OCI-LY1 (cell line): ENCODE measurements around the gene USP16.

Experiments used
- CTCF ChIP-seq: fragments of 200-600 bp; sonication (generic), shearing (Covaris generic); IDR thresholded peaks from 2 replicates; pipeline ENCODE4 v1.5.1; 2017; ENCODE audit warnings: mild to moderate bottlenecking, antibody characterized with exemption, low read length, moderate library complexity, mixed read lengths
- EZH2 ChIP-seq: fragments of 200-600 bp; sonication (generic), shearing (Covaris generic); IDR thresholded peaks from 2 replicates; pipeline ENCODE4 v1.8.0; 2017; ENCODE audit warnings: borderline replicate concordance, mixed run types, mild to moderate bottlenecking, antibody characterized with exemption, low read length, moderate library complexity, mixed read lengths

DNA sequence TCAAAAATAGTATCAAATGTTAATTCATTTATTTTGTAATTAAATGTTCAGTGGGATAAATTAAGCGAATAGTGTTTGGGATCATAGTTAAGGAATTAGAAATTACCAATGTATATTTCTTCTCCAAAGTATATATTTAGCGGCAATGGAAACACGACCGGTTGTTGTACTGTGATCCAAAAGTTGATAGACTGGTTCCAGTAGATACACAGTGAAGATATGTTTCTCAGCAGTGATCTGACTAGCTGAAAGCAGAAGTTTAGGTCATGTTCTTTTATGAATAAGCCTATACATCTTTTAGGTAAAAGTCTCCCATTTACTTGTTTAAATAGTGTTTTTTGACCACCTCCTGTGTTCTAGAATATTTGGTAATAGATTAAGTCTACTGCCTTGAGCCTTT, 8.8 kb downstream of the USP16 start:
- TF ChIP-seq EZH2 = no peak
- no peak for TF ChIP-seq CTCF
